ENCODE results near the gene CTNNB1.

Gene CTNNB1

DNA sequence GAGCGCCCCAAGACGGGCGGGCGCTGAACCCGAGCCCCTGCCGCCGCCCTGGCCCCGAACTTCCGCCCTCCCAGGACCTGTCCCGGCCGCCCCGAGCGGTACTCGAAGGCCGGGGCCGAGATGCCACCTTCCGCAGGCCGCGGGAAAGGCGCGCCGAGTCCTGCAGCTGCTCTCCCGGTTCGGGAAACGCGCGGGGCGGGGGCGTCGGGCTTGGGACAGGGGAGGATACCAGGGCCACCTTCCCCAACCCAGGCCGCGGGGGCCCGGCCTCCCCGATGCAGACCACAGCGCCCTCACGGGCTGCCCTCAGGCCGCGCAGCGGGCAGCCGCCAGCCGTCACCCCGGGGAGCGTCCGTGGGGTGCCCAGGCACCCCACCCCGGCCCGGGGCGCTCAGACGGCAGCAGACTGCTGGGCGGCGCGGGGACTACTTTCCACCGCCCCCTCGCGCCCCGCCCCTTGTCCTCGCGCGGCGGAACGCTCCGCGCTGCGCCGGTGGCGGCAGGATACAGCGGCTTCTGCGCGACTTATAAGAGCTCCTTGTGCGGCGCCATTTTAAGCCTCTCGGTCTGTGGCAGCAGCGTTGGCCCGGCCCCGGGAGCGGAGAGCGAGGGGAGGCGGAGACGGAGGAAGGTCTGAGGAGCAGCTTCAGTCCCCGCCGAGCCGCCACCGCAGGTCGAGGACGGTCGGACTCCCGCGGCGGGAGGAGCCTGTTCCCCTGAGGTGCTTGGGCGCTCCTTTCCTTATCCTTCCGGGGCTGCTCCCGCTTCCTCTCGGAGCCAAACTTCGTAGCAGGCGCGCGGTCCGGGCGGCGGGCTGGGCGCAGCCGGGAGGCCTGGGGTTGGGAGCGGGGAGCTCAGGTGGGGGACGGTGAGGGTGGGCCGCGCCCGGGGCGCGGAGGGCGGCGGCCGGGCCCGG is at the start of gene CTNNB1:
Gene CTNNB1 (plus strand): TSS at position 556 of the 916 bp plus-strand sequence. CDS start 24,564 bp downstream, outside the sequence.
- Histone ChIP-seq H3K4me3 (ENCODE audit: low read depth, low read length) (peak within 1 kb of the TSS; percentile 93), H3K4me1 (ENCODE audit: control insufficient read depth, insufficient read depth, low read length, unreplicated experiment) (peaks cover 15% of the 10 kb centered on the region), H2AFZ (ENCODE audit: low read length, unreplicated experiment) (peak within 1 kb of the TSS; percentile 96), H3K27ac (ENCODE audit: low read depth, low read length) (peak within 1 kb of the TSS; percentile 84), H3K27me3 (ENCODE audit: insufficient read depth, low read length) (no peaks in the 10 kb centered on the region), H3K36me3 (ENCODE audit: insufficient read depth, low read length) (no peaks in the 10 kb centered on the region), H3K79me2 (ENCODE audit: control insufficient read depth, insufficient read depth, low read length, unreplicated experiment) (peaks cover 47% of the 10 kb centered on the region)

DNA sequence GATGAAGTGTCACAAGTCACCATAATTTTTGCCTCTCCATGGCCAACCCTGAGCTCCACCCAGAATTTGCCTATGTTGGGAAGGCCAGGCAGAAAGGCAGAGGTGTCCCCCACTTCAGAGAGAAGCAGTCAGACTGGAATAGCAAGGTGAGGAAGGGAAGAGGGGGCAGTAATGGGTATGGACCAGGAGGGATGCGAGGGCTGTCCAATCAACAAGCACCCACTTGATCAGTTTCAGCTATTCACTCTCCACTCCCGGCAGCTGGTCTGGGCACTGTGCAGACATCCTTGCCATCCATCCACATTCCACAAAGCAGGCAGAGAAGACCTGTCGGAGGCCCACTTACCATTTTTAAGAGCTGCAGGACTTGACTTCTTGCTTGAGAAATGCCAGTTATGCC is 43.5 kb upstream of the CTNNB1 start:
- no peak overlapping the region for H3K27ac ChIP-seq (ENCODE audit: low read depth, low read length)
- no peak overlapping the region for H2AFZ ChIP-seq (ENCODE audit: low read length, unreplicated experiment)
- H3K4me3 ChIP-seq (ENCODE audit: low read depth, low read length): no peak overlapping the region
- peaks cover 3% of the 10 kb centered on the region; the same call in 1 of the 2 replicates for H3K27me3 ChIP-seq (ENCODE audit: insufficient read depth, low read length)
- no peaks in the 10 kb centered on the region for H3K4me1 ChIP-seq (ENCODE audit: control insufficient read depth, insufficient read depth, low read length, unreplicated experiment)
- H3K79me2 ChIP-seq (ENCODE audit: control insufficient read depth, insufficient read depth, low read length, unreplicated experiment): no peaks in the 10 kb centered on the region
- no peaks in the 10 kb centered on the region for H3K36me3 ChIP-seq (ENCODE audit: insufficient read depth, low read length)

DNA sequence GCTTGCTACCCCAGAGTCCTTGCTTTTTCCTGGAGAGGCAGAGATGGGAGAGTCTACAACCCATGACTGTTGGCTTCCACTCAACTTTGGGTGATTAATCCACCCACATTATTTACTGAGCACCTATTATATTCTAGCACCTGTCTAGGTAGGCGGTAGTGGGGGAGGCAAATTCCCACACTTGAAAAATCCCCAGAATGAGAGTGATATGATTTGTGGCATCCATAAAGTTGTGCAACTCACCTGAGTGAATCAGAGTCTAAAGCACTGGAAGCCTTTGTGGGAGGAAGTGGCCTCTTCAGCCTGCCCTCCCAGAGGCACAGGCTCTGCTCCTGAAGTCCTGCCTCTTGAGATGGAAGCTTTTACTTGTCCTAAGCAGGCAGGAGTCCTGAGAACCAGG is 40.4 kb upstream of the CTNNB1 start:
- Histone ChIP-seq H3K79me2 (ENCODE audit: control insufficient read depth, insufficient read depth, low read length, unreplicated experiment) (no peaks in the 10 kb centered on the region), H3K27me3 (ENCODE audit: insufficient read depth, low read length) (peaks cover 10% of the 10 kb centered on the region; the same call in 1 of the 2 replicates), H3K27ac (ENCODE audit: low read depth, low read length) (no peak overlapping the region), H3K4me1 (ENCODE audit: control insufficient read depth, insufficient read depth, low read length, unreplicated experiment) (no peaks in the 10 kb centered on the region), H2AFZ (ENCODE audit: low read length, unreplicated experiment) (no peak overlapping the region), H3K4me3 (ENCODE audit: low read depth, low read length) (no peak overlapping the region), H3K36me3 (ENCODE audit: insufficient read depth, low read length) (no peaks in the 10 kb centered on the region)

DNA sequence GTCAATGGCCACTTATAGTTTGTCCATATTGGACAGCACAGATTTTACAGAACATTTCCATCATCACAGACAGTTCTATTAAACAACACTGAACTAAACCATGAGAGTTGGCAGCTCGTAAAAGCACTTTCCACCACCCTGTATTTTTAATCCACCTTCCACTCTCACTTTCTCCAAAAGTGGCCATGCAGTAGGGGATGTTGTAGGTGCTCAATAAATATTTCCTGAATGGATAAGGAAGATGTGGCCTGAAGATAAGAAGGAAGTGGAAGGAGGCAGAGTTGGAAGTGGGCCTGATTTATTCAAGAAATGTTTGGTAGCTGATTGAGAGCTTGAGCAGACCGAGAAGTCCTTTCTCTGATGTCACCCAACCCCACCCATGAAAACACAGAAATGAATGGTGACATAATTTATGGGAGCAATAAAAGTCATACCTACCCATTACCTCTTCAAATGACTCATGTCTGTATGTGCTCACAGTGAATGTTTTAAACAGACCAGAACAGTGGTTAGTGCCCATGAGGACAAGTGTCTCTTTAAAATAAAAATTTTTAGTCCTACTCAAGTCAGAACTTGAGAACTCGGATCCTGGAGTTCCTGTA is 39.6 kb upstream of the CTNNB1 start:
- H3K27me3 ChIP-seq (ENCODE audit: insufficient read depth, low read length): peaks cover 10% of the 10 kb centered on the region; the same call in 1 of the 2 replicates
- H3K27ac ChIP-seq (ENCODE audit: low read depth, low read length): no peak overlapping the region
- H3K36me3 ChIP-seq (ENCODE audit: insufficient read depth, low read length): no peaks in the 10 kb centered on the region
- no peak overlapping the region for H2AFZ ChIP-seq (ENCODE audit: low read length, unreplicated experiment)
- no peak overlapping the region for H3K4me3 ChIP-seq (ENCODE audit: low read depth, low read length)
- no peaks in the 10 kb centered on the region for H3K4me1 ChIP-seq (ENCODE audit: control insufficient read depth, insufficient read depth, low read length, unreplicated experiment)
- no peaks in the 10 kb centered on the region for H3K79me2 ChIP-seq (ENCODE audit: control insufficient read depth, insufficient read depth, low read length, unreplicated experiment)

DNA sequence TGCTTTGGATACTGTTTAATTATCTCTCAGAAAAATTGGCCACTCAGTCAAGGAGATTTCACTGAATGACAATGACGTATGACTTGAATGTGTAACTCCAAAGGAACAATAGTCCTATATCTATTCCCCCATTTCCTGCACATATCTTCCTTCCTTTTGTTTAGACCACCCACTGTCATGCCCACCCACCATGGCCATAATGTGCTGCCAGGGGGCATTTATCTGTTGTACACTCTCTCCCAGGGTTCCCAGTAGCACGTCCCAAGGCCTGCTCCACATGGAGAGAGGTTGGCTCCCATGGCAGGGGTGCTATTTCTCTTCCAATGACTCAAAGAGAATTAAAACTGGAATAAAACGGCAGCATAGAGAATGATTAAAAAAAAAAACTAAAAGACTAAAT is 36.8 kb upstream of the CTNNB1 start:
- Histone ChIP-seq H3K4me1 (ENCODE audit: control insufficient read depth, insufficient read depth, low read length, unreplicated experiment) (no peaks in the 10 kb centered on the region), H3K79me2 (ENCODE audit: control insufficient read depth, insufficient read depth, low read length, unreplicated experiment) (no peaks in the 10 kb centered on the region), H2AFZ (ENCODE audit: low read length, unreplicated experiment) (no peak overlapping the region), H3K27me3 (ENCODE audit: insufficient read depth, low read length) (peaks cover 7% of the 10 kb centered on the region), H3K27ac (ENCODE audit: low read depth, low read length) (no peak overlapping the region), H3K4me3 (ENCODE audit: low read depth, low read length) (no peak overlapping the region), H3K36me3 (ENCODE audit: insufficient read depth, low read length) (no peaks in the 10 kb centered on the region)

DNA sequence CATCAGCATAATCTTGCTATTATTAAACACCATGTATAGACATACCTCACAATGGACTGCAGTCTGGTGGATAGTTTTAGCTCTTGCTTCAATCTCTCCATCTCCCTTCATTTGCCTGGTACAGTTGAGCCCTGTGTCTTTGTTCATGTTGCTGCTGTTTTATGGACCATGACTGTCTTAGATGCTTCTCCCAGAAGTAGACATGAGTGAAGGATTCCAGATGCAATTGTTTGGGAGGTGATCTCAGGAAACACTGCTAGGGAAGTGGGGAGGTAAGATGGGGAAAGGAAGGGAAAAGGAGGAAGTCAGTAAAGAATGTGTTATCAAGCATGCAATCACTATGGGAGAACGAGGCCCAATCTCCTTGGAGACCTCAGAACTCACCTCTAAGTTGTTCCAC is 36.3 kb upstream of the CTNNB1 start:
- no peaks in the 10 kb centered on the region for H3K4me1 ChIP-seq (ENCODE audit: control insufficient read depth, insufficient read depth, low read length, unreplicated experiment)
- no peaks in the 10 kb centered on the region for H3K36me3 ChIP-seq (ENCODE audit: insufficient read depth, low read length)
- H3K27me3 ChIP-seq (ENCODE audit: insufficient read depth, low read length): peaks cover 7% of the 10 kb centered on the region
- H3K79me2 ChIP-seq (ENCODE audit: control insufficient read depth, insufficient read depth, low read length, unreplicated experiment): no peaks in the 10 kb centered on the region
- H3K27ac ChIP-seq (ENCODE audit: low read depth, low read length): no peak overlapping the region
- H3K4me3 ChIP-seq (ENCODE audit: low read depth, low read length): no peak overlapping the region
- no peak overlapping the region for H2AFZ ChIP-seq (ENCODE audit: low read length, unreplicated experiment)

DNA sequence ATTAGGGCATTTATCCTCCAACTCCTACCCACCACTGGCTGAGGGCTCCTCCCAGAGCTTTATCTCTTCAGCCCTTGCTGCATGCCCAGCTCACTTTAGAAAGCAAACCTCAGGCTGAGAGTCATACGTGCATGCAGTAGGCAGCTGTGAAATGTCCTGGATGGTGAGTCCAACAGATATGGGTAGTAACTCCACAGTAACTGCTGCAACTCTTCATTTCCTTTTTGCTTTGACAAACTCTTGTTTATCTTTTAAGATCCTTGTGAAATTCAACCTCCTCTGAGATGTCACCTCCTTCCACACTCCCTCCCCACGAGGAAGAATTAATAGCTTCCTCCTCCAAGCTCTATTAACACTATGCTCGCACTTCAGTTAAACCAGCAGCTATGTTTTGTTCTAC is 35.9 kb upstream of the CTNNB1 start:
- H2AFZ ChIP-seq (ENCODE audit: low read length, unreplicated experiment): no peak overlapping the region
- H3K27ac ChIP-seq (ENCODE audit: low read depth, low read length): no peak overlapping the region
- H3K79me2 ChIP-seq (ENCODE audit: control insufficient read depth, insufficient read depth, low read length, unreplicated experiment): no peaks in the 10 kb centered on the region

DNA sequence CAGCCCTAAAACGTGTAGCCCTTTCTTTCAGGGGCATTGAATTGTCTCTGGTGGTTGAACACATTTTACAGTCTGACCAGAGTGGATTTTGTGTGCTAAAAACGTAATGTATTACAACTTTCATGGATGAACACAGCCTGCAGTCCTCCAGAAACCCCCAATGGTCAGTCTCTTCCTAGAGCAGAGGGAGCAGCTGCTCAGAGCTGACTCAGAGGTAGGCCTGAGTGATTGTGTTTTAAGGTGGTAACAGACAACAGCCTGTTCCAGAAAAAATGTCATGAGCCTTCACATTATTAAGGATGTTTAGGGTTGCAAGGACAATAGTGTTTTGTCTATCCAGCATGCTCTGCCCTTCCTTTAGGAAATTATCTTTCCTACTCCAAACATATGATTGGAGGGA is 34.5 kb upstream of the CTNNB1 start:
- Histone ChIP-seq H3K4me1 (ENCODE audit: control insufficient read depth, insufficient read depth, low read length, unreplicated experiment) (no peaks in the 10 kb centered on the region), H3K27me3 (ENCODE audit: insufficient read depth, low read length) (peaks cover 11% of the 10 kb centered on the region), H3K27ac (ENCODE audit: low read depth, low read length) (no peak overlapping the region), H2AFZ (ENCODE audit: low read length, unreplicated experiment) (no peak overlapping the region), H3K79me2 (ENCODE audit: control insufficient read depth, insufficient read depth, low read length, unreplicated experiment) (no peaks in the 10 kb centered on the region), H3K36me3 (ENCODE audit: insufficient read depth, low read length) (no peaks in the 10 kb centered on the region), H3K4me3 (ENCODE audit: low read depth, low read length) (no peak overlapping the region)

More for the DNA sequence above, 35.9 kb upstream of the CTNNB1 start:
- H3K4me1 ChIP-seq (ENCODE audit: control insufficient read depth, insufficient read depth, low read length, unreplicated experiment): no peaks in the 10 kb centered on the region
- H3K27me3 ChIP-seq (ENCODE audit: insufficient read depth, low read length): peaks cover 7% of the 10 kb centered on the region
- no peaks in the 10 kb centered on the region for H3K36me3 ChIP-seq (ENCODE audit: insufficient read depth, low read length)
- H3K4me3 ChIP-seq (ENCODE audit: low read depth, low read length): no peak overlapping the region

DNA sequence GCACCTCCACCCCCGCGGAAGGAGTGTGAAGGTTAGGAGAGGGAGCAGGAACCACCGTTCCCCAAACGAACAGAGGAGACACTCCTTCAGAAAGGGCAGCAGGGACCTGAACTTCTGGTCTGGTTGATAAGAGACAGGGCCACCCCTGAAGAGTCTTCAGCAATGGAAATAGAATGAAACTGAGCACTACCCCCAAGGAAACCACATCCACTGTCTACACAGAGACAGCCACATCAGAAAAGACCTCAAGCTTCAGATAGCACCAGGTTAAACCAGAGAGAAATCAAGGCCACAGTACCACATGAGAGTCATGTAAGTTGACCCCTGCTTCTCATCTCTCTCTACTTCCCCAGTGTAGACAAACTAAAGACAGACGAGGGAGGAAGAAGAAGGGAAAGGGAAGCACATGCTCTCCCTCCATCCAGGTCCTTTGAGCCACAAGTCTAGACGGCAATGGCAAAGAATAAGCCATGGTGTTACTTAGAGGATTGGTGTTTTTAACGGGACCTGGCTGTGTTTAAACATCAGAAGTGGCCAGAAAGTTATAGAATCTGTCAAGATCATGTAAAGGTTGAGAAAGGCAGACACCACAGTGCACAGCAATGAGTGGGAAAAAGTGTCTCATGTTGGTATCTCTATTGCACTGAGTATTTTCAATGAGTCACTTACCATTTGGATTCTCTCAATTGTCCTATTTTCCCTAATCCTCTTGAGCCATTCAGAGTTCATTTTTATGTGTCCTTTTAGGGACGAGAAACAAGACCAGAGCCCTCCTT is 31.4 kb upstream of the CTNNB1 start:
- no peaks in the 10 kb centered on the region for H3K36me3 ChIP-seq (ENCODE audit: insufficient read depth, low read length)
- no peak overlapping the region for H3K27ac ChIP-seq (ENCODE audit: low read depth, low read length)
- peaks cover 15% of the 10 kb centered on the region; the same call in 1 of the 2 replicates for H3K27me3 ChIP-seq (ENCODE audit: insufficient read depth, low read length)
- H3K4me3 ChIP-seq (ENCODE audit: low read depth, low read length): no peak overlapping the region
- no peak overlapping the region for H2AFZ ChIP-seq (ENCODE audit: low read length, unreplicated experiment)
- no peaks in the 10 kb centered on the region for H3K4me1 ChIP-seq (ENCODE audit: control insufficient read depth, insufficient read depth, low read length, unreplicated experiment)
- H3K79me2 ChIP-seq (ENCODE audit: control insufficient read depth, insufficient read depth, low read length, unreplicated experiment): no peaks in the 10 kb centered on the region

DNA sequence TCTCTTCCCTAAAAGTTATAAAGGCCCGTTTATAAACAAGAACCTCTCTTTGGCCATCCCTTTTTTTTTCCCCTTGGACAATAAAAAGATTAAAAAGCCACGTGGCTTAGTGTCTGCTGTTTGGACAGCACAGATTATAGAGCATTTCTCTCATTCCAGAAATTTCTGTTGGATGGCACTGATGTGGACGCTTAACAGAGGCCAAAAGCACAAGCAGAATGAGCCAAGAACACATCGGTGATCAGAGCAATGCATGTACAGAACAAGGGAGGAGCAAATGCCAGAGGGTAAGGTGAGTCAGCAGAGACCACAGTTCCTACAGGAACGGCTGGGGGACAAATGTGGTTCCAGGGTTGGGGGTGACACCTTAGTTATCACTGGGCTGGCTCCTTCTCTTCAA is 30.3 kb upstream of the CTNNB1 start:
- Histone ChIP-seq H3K4me3 (ENCODE audit: low read depth, low read length) (no peak overlapping the region), H2AFZ (ENCODE audit: low read length, unreplicated experiment) (no peak overlapping the region), H3K36me3 (ENCODE audit: insufficient read depth, low read length) (no peaks in the 10 kb centered on the region), H3K27me3 (ENCODE audit: insufficient read depth, low read length) (peaks cover 15% of the 10 kb centered on the region; the same call in 1 of the 2 replicates), H3K27ac (ENCODE audit: low read depth, low read length) (no peak overlapping the region), H3K4me1 (ENCODE audit: control insufficient read depth, insufficient read depth, low read length, unreplicated experiment) (no peaks in the 10 kb centered on the region), H3K79me2 (ENCODE audit: control insufficient read depth, insufficient read depth, low read length, unreplicated experiment) (no peaks in the 10 kb centered on the region)
